GM18498 (cell line): Measurements from ENCODE around the gene REC8.
A peak's percentile ranks its signal among the peaks of the same experiment; 100 is the strongest.

Experiments
- ATAC-seq: cut with Tn5 transposase; IDR thresholded peaks from one replicate; pipeline ENCODE4 v1.9.1; 2021; ENCODE audit warnings: mild to moderate bottlenecking, moderate library complexity; ENCODE audit not compliant: unreplicated experiment

REC8 gene

DNA sequence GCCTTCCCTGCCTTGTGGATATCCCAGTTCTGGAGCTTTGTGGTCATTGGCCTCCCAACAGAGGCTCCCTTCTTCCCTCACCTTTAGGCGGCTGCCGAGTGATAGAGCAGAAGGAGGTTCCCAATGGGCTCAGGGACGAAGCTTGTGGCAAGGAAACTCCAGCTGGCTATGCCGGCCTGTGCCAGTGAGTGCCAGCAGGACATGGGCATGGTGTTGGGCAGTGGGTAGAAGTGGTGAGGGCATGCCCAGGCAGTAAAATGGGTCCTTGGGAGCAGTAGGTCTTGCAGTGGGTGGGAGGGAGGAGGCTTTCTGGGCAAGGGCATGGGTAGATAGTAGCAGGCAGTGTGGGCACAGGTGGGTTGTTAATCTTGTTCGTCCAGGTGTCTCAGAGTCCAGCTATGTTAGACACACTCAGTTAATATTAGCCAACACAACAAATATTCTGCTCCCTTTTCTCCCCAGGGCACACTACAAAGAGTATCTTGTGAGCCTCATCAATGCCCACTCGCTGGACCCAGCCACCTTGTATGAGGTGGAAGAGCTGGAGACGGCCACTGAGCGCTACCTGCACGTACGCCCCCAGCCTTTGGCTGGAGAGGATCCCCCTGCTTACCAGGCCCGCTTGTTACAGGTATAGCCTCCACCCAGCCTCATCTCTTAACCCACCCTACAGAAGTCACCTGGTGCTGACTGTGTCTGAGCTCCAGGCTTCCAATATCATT lies 11.9 kb upstream of the REC8 start:
- ATAC-seq: no peak

GRCh38 chr14:24160499-24160849 lies 11.4 kb upstream of the REC8 start:
- peak; percentile 13 for ATAC-seq

DNA sequence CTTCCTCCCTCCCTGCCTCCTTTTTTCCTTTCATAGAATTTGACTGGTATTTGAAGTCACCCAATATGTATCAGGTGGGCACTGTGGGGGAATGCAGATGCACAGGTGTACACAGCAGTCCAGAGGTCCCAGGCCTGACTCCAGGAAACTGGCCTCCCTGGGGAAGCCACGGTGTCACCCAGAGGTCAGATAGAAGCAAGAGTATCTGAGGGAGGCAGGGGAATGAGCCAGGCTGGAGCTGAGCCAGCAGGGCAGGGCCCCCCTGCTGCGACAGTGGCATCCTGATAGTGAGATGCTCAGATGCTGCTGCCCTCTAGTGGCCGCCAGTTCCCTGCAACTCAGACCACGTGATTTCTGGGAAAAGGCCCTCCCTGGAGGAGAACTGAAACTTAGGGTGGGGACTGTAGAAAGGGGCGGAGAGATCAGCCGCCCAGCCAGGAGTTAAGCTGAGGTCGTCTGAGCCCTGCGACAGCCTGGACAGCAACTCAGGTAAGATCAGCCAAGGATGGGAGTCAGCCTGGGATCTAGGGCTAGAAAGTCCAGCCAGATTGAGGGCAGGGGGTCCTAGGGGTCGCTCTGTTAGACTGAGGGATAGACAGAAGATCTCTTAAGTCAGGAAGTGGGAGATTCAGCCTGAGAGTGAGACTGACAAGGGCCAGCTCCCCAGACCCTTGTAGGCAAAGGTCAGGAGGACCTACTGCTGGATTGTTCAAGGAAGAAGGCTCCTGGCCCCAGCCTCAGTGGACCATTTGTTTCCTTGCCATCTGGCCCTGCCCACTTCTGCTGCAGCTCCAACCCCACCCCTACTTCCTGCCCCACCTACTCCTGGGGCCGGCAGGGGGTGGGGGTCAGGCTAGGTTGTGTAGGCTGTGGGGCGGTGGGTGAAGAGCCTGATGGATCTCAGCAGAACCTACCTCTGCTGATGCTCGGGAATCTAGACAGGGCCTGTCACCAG lies 10.8 kb upstream of the REC8 start, which contains the start of gene IRF9:
Gene IRF9, plus strand, starts transcription at position 416 of the 955 bp plus-strand sequence. CDS start 880 bp downstream, outside the sequence.
- peak; percentile 80 for ATAC-seq

DNA sequence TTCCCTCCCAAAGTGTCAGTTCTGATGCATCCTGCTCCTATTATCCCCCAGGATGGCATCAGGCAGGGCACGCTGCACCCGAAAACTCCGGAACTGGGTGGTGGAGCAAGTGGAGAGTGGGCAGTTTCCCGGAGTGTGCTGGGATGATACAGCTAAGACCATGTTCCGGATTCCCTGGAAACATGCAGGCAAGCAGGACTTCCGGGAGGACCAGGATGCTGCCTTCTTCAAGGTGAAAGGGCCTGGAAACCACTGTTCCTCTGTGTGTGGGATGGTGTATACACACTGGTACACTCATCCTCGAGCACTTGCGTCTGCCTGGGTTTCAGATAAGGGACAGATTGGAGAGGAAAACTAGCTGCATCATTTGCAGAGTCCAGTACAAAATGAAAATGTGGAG lies 9.8 kb upstream of the REC8 start:
- ATAC-seq: no peak

DNA sequence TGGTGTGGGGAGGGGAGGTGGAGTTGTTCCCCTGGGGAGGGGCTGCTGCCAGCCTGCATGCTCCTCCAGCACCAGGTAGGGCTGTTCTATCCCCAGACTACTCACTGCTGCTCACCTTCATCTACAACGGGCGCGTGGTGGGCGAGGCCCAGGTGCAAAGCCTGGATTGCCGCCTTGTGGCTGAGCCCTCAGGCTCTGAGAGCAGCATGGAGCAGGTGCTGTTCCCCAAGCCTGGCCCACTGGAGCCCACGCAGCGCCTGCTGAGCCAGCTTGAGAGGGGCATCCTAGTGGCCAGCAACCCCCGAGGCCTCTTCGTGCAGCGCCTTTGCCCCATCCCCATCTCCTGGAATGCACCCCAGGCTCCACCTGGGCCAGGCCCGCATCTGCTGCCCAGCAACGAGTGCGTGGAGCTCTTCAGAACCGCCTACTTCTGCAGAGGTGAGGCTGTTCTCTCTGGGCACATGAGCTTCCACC lies 7.3 kb upstream of the REC8 start:
- no peak for ATAC-seq

- ATAC-seq: no peak
These were observed 6.1 kb upstream of the REC8 start for GRCh38 chr14:24165785-24166184.

DNA sequence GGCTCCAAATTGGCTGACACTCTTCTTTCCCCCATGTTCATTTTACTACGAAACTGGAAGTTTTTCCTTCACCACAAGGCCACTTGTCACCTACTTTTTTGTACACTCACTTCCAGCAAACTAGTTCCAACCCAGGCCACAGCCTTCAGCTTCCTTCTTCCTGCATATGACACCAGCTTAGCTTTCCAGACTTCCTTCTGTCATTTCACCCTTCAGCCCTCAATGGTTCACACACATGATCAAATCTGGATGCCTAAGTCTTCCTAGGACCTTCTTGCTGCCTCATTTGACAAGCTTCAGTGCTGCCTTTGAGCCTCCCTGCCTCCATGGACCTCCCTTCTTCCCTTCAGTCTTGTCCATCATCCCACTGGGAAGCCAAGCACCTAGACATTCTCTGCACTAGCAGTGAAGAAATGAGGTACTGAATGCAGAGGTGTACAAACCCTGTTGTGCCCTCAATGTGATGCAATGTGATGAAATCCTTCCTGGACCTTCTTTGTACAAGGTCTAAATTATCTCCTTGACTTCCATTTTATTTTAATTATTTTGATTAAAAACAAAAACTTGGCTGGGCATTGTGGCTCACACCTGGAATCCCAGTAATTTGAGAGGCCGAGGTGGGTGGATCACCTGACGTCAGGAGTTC lies 4.3 kb upstream of the REC8 start:
- no peak for ATAC-seq

DNA sequence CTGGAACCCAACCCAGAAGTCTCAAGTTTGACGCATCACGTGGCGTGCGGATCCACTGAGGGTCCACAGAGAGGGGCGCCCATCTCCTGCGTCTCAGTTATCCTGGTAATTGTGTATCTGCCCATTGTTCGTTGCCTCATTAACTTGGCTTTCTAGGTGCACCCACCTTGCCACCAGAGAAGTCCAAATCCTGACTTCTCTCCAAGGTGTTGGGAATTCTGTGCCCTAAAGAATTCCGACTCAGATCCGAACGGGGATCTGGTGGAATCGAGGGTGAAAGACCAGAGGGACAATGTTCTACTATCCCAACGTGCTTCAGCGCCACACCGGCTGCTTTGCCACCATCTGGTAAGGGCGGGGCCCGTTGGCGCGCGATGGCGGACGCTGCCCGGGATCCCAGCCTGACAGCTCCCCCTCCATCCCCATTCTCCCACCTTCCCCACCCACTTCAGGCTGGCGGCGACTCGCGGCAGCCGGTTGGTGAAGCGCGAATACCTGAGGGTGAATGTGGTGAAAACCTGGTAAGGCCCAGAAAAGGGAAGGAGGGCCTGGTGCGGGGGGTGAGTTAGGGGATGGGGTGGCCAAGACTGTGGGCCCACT lies 481 bp downstream of the REC8 start:
- no peak for ATAC-seq

- no peak for ATAC-seq
These were observed 996 bp downstream of the REC8 start for GRCh38 chr14:24172871-24173281.

GRCh38 chr14:24176599-24176998 lies 4.7 kb downstream of the REC8 start:
- ATAC-seq: no peak

GRCh38 chr14:24177041-24177825 lies 5.4 kb downstream of the REC8 start:
- no peak for ATAC-seq

DNA sequence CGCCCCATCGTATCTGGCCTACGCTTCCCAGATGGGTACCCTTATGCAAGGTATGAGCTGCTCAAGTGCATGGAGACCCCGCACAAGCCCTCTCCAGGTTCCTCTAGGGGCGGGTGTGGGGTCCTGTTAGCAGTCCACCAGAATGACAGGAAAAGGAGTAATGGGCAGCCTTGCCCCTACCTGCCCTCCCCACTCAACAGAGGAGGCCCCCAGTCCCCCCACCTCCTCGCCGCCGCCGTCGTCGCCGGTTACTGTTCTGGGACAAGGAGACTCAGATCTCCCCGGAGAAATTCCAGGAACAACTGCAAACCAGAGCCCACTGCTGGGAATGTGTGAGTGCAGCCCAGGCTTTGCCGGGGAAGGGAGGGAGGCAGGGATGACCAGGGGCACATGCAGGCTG lies 6.0 kb downstream of the REC8 start:
- no peak for ATAC-seq

DNA sequence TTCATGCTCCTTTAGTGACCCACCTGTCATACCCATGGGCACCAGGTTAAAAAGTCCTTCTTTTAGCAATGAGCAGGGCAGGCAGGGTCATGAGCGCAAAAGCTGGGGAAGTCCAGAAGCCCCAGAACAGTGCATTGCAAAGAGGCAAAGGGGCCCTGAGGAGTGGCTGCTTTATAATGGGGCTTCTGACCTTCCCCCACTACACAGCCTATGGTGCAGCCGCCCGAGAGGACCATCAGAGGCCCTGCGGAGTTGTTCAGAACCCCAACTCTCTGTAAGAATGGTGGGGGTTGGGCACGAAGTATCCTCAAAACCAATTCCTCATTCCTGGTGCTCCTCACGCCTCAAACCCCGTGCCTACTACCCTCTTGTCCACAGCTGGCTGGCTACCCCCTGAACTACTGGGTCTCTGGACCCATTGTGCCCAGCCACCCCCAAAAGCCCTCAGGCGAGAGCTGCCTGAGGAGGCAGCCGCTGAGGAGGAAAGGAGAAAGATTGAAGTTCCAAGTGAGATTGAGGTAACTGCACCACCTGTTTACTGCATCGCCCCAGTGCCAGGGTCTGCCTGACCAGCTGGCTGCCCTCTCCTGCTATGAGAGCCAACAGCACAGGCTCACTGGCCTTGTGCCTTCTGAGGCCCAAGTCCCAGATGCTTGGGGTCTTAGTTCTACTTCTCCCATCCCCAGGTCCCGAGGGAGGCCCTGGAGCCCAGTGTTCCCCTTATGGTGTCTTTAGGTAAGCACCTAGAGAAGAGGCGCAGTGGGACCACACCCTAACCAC lies 6.7 kb downstream of the REC8 start:
- no peak for ATAC-seq

DNA sequence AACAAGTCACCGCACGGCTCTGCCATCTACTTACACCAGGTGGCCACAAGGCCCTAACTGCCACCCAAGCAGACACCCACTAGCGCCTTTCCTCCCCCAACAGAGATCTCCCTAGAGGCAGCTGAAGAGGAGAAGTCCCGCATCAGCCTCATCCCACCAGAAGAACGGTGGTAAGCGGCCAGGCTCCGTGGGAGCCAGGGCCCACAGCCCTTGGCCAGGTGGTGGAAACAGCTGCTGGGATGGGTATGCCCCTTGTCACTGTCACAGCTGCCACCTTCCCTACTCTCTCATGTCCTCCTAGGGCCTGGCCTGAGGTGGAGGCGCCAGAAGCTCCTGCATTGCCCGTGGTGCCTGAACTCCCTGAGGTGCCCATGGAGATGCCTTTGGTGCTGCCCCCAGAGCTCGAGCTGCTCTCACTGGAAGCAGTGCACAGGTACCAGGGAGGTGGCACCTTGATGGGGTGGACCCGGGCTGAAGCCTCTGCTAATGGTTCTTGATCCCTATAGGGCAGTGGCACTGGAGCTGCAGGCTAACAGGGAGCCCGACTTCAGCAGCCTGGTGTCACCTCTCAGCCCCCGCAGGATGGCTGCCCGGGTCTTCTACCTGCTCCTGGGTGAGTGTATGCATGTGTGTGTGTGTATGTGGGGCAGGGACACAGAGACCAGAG lies 7.5 kb downstream of the REC8 start:
- ATAC-seq: no peak

DNA sequence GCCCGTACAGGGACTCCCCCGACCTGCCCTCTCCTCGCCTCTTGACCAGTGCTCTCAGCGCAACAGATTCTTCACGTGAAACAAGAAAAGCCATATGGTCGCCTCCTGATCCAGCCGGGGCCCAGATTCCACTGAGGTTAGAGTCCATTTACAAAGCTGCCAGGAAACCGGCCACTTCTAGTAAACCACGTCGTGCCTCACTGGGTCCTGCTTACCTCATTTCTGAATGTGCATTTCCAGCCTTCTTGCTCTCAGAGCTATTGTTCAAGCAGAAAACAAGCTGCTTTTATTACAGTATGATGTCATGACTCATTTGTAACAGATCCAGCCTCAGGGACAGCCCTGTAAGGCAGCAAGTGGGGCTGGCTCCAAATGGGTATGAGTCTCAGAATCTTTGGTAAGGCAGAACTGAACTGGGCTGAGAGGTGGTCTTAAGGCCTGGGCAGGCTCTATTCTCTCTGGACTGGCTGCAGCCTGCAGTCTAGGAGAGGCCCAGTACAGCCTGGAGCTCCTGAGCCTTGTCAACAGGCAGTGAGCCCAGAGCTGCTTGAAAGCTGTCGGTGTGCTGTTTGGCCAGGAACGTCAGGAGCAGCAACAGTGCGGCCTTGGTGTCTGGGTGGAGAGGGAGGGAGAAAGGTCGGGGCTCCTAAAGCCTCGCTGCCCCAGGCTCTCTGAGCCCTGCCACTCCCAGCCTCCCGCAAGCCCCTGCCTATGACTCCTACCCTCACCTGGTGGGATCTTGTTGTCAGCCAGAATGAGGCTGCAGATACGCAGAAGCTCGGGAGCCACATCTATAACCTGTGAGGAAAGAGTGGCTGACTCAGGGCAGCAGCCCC lies 8.3 kb downstream of the REC8 start:
- ATAC-seq: no peak

- ATAC-seq: no peak
These were observed 9.6 kb downstream of the REC8 start for GRCh38 chr14:24181371-24182077.

- no peak for ATAC-seq
These were observed 10.4 kb downstream of the REC8 start for GRCh38 chr14:24182110-24182882.
